Stimulated activated CD4-positive, alpha-beta T cell treated with anti-CD3 and anti-CD28 coated beads, Interleukin-1b, Interleukin-23, amount 100 ng/mL, for 24 hours (primary cell): ENCODE results near the gene ALOX15B.

Source experiments
- DNase-seq, 4 experiments: peaks; one replicate each; pipeline ENCODE4 v3.0.0-alpha.2; 2020; ENCODE audit warnings: low read depth in 4 of 4, low spot score in 1 of 4

Gene ALOX15B

DNA sequence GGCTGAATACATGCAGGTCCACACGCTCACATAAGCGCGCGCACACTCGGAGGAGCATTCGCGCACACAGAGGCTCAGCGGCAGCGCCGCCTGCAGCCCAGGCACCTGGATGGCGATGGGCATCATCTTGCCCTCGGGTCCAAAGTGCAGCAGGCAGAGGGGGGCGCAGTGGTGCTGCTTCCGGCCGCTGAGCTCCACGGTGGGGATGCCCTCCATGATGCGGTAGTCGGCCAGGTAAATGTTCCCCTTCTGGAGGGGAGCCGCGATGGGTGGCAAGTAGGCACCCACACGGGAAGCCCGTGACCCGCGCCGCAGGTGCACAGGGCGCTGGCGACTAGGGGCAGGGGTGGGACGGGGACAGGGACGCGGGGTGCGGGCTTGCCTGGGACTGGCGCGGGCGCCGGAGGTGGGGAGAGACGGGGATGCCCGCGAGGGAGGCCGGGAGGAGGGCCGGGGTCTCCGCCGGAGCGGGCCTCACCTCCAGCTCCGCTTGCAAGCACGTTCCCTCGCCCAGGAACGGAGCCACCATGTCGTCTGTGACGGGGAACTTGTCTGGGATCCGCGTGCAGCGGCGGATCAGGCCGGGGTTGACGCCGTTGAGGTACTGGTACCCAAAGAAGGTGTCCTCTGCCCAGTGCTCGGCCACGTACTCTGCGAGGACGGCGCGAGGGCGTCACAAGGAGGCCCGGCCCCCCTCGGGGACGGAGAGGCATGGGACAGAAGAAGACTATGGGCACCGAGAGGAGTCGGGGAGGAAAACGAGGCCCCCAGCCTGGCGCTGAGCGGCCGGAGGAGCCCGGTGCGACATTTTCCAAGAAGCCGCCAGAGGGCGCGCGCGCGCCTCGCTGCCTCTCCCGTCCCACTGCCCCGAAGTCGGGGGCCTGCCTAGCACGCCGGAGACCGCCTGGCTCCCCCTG, 40.7 kb downstream of the ALOX15B start:
- DNase-seq = peak; percentile 54 to 77 (median 70)

GRCh38 chr17:8080208-8080798, 41.4 kb downstream of the ALOX15B start:
- no peak for DNase-seq

DNA sequence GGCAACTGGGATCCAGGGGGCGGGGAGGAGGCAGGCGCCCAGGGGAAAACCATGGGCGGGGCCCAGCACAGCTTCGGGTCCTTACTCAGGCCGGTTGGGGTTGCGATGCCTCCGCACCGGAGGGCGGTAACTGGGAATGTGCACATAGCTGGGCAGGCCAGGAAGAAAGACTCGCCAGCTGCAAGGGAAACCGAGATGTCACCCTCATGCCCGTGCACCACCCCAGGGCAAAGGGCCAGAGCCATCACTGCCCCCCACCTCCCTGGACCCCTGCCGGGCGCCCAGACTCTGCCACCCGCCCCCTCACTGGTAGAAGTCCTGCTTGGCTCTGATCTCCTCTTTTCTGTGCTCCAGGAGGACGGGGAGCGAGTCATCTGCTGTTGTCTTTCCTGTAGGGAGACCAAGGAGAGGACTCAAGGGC, 42.0 kb downstream of the ALOX15B start:
- DNase-seq = no peak

GRCh38 chr17:8081876-8082275, 43.0 kb downstream of the ALOX15B start:
- DNase-seq = no peak

- no peak for DNase-seq
Measured at GRCh38 chr17:8082292-8082691, 43.4 kb downstream of the ALOX15B start.

DNA sequence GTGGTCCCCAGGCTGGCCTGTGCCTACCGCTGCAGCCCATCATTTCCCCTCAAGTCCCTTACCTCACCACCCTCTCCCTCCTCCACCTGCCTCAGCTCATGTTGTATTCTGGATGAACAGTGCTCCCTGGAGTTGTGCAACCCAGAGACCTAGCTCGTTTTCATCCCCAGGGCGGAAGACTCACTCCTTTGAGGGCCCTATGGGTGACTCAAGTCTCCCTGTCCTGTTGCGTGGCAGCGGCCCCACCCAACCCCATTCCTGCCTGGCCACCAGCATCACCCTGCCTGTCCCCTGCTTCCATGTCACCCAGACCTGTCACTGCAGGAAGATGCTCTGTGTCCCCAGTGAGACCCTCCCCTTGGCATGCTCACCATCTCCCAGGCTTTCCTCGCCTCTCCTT, 45.4 kb downstream of the ALOX15B start:
- DNase-seq = no peak

- no peak for DNase-seq
Measured at GRCh38 chr17:8087075-8087951, 48.5 kb downstream of the ALOX15B start, which contains the start of gene ALOX12B. TSS of gene ALOX12B (minus strand) at chr17:8087716. CDS start at chr17:8087442, 274 bp downstream.

GRCh38 chr17:8087952-8088230, 49.0 kb downstream of the ALOX15B start:
- DNase-seq = no peak

GRCh38 chr17:8089728-8090127, 50.9 kb downstream of the ALOX15B start:
- DNase-seq = no peak

- DNase-seq = no peak
Measured at GRCh38 chr17:8091033-8091687, 52.3 kb downstream of the ALOX15B start.

- no peak for DNase-seq
Measured at GRCh38 chr17:8095361-8095760, 56.5 kb downstream of the ALOX15B start.

DNA sequence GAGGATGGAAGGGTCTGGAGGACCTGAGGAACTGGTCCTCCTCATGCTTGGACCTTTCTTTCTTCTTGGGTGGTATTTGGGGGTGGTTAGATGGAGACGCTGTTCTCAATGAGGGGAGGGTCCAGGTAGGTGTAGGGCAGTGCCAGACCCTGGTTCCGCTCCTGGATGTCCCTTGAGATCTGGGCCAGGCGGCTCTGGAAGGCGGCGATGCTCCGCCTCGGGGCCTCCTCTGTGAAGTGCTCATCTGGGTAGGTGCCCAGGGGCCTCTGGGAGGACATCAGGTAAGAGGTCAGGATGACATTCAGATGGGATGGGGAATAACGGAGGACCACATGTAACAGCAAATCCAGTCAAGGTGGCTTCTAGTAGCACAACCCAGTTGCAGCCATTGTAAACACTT, 57.7 kb downstream of the ALOX15B start:
- DNase-seq = no peak
